ENCODE data around the gene PRKCZ. TPM values are rescaled to one million over a fixed set of nuclear protein-coding genes. Genes with fewer than 3 reads are reported as not detected.
A peak's percentile ranks its signal among the peaks of the same experiment; 100 is the strongest.

The PRKCZ gene
- total RNA-seq, 1 donor: 1.6 TPM

- DNase-seq (ENCODE audit: low read depth): no peak
- H3K4me3 ChIP-seq (ENCODE audit: low read depth, low read length): no peak overlapping the region
- TF ChIP-seq CTCF (IDR thresholded peaks at IDR 0.05; ENCODE audit: insufficient read depth, low read length): no peak
These were observed 11.0 kb upstream of the PRKCZ start for GRCh38 chr1:2039251-2039650.

- TF ChIP-seq CTCF (IDR thresholded peaks at IDR 0.05; ENCODE audit: insufficient read depth, low read length): no peak
- no peak for DNase-seq (ENCODE audit: low read depth)
- no peak overlapping the region for H3K4me3 ChIP-seq (ENCODE audit: low read depth, low read length)
These were observed 8.9 kb upstream of the PRKCZ start for GRCh38 chr1:2041305-2041704.

- no peak for TF ChIP-seq CTCF (IDR thresholded peaks at IDR 0.05; ENCODE audit: insufficient read depth, low read length)
- no peak overlapping the region for H3K4me3 ChIP-seq (ENCODE audit: low read depth, low read length)
- no peak for DNase-seq (ENCODE audit: low read depth)
These were observed 8.3 kb upstream of the PRKCZ start for GRCh38 chr1:2041887-2042286.

GRCh38 chr1:2042830-2043773, 7.1 kb upstream of the PRKCZ start:
- TF ChIP-seq CTCF (IDR thresholded peaks at IDR 0.05; ENCODE audit: insufficient read depth, low read length): no peak
- H3K4me3 ChIP-seq (ENCODE audit: low read depth, low read length): no peak overlapping the region
- DNase-seq (ENCODE audit: low read depth): no peak

GRCh38 chr1:2043886-2044285, 6.3 kb upstream of the PRKCZ start:
- DNase-seq (ENCODE audit: low read depth): no peak
- TF ChIP-seq CTCF (IDR thresholded peaks at IDR 0.05; ENCODE audit: insufficient read depth, low read length): no peak
- H3K4me3 ChIP-seq (ENCODE audit: low read depth, low read length): no peak overlapping the region

- DNase-seq (ENCODE audit: low read depth): peak; percentile 17
- TF ChIP-seq CTCF (IDR thresholded peaks at IDR 0.05; ENCODE audit: insufficient read depth, low read length): peak; percentile 70
- peak overlapping the region; percentile 42 for H3K4me3 ChIP-seq (ENCODE audit: low read depth, low read length)
These were observed 5.5 kb upstream of the PRKCZ start for GRCh38 chr1:2044510-2045319.
